ENCODE data around the gene ANKRD11. TPM values are rescaled to one million over a fixed set of nuclear protein-coding genes. Genes with fewer than 3 reads are reported as not detected.
A peak's percentile ranks its signal among the peaks of the same experiment; 100 is the strongest.
"Not testable (repeated sequence)": the region's sequence is repeated elsewhere in the genome, so short reads cannot be mapped to it uniquely, and the experiment has no call there.

The ANKRD11 gene
- total RNA-seq, 2 donors from 2014 or later, result 118 to 159 TPM

DNA sequence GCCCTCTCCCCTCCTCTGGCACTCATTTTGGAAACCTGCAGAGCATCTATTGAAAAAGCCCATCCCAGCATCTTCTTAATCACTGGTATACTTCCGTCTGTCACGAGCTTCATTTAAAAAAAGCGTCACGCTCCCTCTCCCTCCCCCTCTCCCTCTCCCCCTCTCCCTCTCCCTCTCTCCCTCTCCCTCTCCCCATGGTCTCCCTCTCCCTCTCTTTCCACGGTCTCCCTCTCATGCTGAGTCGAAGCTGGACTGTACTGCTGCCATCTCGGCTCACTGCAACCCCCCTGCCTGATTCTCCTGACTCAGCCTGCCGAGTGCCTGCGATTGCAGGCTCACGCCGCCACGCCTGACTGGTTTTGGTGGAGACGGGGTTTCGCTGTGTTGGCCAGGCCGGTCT lies 28.5 kb downstream of the ANKRD11 start:
- not testable (repeated sequence) for H3K27me3 ChIP-seq (ENCODE audit: control insufficient read depth, insufficient read depth, low read length, poor library complexity, severe bottlenecking); H3K4me3 ChIP-seq (ENCODE audit: low read length); H3K27ac Mint-ChIP-seq; H3K9ac ChIP-seq (ENCODE audit: extremely low read depth, low read length, poor library complexity, severe bottlenecking); H3K4me1 ChIP-seq (ENCODE audit: control insufficient read depth, insufficient read depth, low read length); H3K27me3 Mint-ChIP-seq (ENCODE audit: insufficient read depth); H3K4me3 Mint-ChIP-seq; H3K27ac ChIP-seq (ENCODE audit: low read depth, low read length); DNase-seq
- WGBS, 2 experiments (ENCODE audit: insufficient coverage in 1 of 2, insufficient read length in 1 of 2), result 91% methylated on average over 10 of the region's 15 CpGs; no CpG with 5 or more reads in 1 of the 2 experiments
- H3K4me1 Mint-ChIP-seq, result peaks cover 11% of the 10 kb centered on the region
- Histone ChIP-seq H3K9me3 (ENCODE audit: control insufficient read depth, low read length) (peaks cover 16% of the 10 kb centered on the region), H3K36me3 (ENCODE audit: control insufficient read depth, insufficient read depth, low read length) (peaks cover 29% of the 10 kb centered on the region)
- H3K9me3 Mint-ChIP-seq, result peaks cover 33% of the 10 kb centered on the region
- H3K36me3 Mint-ChIP-seq (ENCODE audit: low read depth), result peaks cover 50% of the 10 kb centered on the region

DNA sequence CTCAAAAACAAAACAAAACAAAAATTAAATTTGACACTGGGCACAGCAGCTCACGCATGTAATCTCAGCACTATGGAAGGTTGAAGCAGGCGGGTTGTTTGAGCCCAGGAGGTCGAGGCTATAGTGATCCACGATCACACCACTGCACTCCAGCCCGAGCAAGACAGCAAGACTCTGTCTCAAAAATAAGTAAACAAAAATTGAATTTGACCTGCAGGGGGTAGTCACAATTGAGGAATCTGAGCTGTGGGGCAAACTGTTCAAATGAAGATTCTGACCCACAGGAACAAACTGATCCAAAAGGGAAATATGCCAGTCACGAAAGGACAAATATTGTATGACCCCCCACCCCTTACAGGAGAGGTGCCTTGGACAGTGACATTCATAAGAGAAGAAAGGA lies 29.8 kb downstream of the ANKRD11 start:
- no peak overlapping the region for H3K4me3 ChIP-seq (ENCODE audit: low read length)
- peaks cover 55% of the 10 kb centered on the region for H3K36me3 Mint-ChIP-seq (ENCODE audit: low read depth)

DNA sequence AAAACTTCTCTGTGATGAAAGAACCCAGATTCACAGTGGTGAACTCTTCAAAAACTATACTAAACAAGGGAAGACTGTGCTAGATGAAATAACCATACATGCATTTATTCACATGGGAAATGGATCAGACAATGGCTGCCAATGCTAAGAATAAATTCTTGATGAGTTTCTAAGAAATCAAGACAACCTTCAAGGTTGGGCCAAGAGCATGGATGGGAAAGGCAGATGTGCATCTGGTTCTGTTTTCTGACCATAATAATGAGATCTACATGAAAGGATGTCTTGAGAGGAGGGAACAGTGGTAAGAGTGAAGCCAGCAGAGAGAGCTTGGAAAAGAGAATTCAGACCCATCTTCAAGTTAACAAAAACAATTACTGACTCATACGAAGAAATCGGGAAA lies 31.4 kb downstream of the ANKRD11 start:
- Histone ChIP-seq H3K27me3 (ENCODE audit: control insufficient read depth, insufficient read depth, low read length, poor library complexity, severe bottlenecking) (no peaks in the 10 kb centered on the region), H3K36me3 (ENCODE audit: control insufficient read depth, insufficient read depth, low read length) (peaks cover 25% of the 10 kb centered on the region), H3K27ac (ENCODE audit: low read depth, low read length) (peak overlapping the region; percentile 58), H3K4me3 (ENCODE audit: low read length) (no peak overlapping the region), H3K4me1 (ENCODE audit: control insufficient read depth, insufficient read depth, low read length) (no peaks in the 10 kb centered on the region), H3K9me3 (ENCODE audit: control insufficient read depth, low read length) (peaks cover 13% of the 10 kb centered on the region), H3K9ac (ENCODE audit: extremely low read depth, low read length, poor library complexity, severe bottlenecking) (no peak overlapping the region)
- 100% methylated on average over 2 of the region's 2 CpGs for WGBS, 2 experiments (ENCODE audit: insufficient coverage in 1 of 2, insufficient read length in 1 of 2)
- Mint-ChIP-seq H3K27ac (peak overlapping the region; percentile 6), H3K4me1 (peaks cover 5% of the 10 kb centered on the region), H3K36me3 (ENCODE audit: low read depth) (peaks cover 47% of the 10 kb centered on the region), H3K9me3 (peaks cover 33% of the 10 kb centered on the region), H3K27me3 (ENCODE audit: insufficient read depth) (no peaks in the 10 kb centered on the region), H3K4me3 (no peak overlapping the region)
- no peak for DNase-seq
- TF ChIP-seq, protein P1, sequence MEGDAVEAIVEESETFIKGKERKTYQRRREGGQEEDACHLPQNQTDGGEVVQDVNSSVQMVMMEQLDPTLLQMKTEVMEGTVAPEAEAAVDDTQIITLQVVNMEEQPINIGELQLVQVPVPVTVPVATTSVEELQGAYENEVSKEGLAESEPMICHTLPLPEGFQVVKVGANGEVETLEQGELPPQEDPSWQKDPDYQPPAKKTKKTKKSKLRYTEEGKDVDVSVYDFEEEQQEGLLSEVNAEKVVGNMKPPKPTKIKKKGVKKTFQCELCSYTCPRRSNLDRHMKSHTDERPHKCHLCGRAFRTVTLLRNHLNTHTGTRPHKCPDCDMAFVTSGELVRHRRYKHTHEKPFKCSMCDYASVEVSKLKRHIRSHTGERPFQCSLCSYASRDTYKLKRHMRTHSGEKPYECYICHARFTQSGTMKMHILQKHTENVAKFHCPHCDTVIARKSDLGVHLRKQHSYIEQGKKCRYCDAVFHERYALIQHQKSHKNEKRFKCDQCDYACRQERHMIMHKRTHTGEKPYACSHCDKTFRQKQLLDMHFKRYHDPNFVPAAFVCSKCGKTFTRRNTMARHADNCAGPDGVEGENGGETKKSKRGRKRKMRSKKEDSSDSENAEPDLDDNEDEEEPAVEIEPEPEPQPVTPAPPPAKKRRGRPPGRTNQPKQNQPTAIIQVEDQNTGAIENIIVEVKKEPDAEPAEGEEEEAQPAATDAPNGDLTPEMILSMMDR (conservative IDR thresholded peaks at IDR 0.05), result no peak

More for the DNA sequence above, 29.8 kb downstream of the ANKRD11 start:
- no peak overlapping the region for H3K27ac ChIP-seq (ENCODE audit: low read depth, low read length)
- H3K9me3 ChIP-seq (ENCODE audit: control insufficient read depth, low read length), result peaks cover 16% of the 10 kb centered on the region
- TF ChIP-seq, protein P1 (conservative IDR thresholded peaks at IDR 0.05), result no peak
- Mint-ChIP-seq H3K27me3 (ENCODE audit: insufficient read depth) (no peaks in the 10 kb centered on the region), H3K9me3 (peaks cover 35% of the 10 kb centered on the region), H3K27ac (no peak overlapping the region), H3K4me1 (peaks cover 8% of the 10 kb centered on the region), H3K4me3 (no peak overlapping the region)
- no peaks in the 10 kb centered on the region for H3K4me1 ChIP-seq (ENCODE audit: control insufficient read depth, insufficient read depth, low read length)
- H3K36me3 ChIP-seq (ENCODE audit: control insufficient read depth, insufficient read depth, low read length), result peaks cover 25% of the 10 kb centered on the region
- no peak for DNase-seq
- no peak overlapping the region for H3K9ac ChIP-seq (ENCODE audit: extremely low read depth, low read length, poor library complexity, severe bottlenecking)
- 92 to 100% methylated on average over 2 to 6 of the region's 6 CpGs for WGBS, 2 experiments (ENCODE audit: insufficient coverage in 1 of 2, insufficient read length in 1 of 2)
- no peaks in the 10 kb centered on the region for H3K27me3 ChIP-seq (ENCODE audit: control insufficient read depth, insufficient read depth, low read length, poor library complexity, severe bottlenecking)

DNA sequence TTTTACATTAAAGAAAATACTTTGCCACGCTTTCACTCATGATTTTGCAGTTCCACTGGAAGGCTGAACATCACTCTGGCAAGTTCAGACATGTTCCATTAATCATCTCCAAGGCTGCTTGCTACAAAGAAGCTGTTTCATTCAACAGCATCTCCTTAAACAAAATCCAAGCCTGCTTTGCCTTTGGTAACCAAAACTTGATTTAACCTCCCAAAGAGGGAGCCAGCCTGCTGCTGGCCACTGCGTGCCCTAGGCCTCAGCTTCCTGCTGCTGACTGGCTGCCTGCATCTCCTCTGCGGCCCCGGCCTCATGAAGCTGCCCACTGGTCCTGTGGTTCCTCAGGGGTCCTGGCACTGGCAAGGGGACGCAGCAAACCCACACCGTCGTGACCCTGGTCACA lies 31.8 kb downstream of the ANKRD11 start:
- Histone ChIP-seq H3K9ac (ENCODE audit: extremely low read depth, low read length, poor library complexity, severe bottlenecking) (no peak overlapping the region), H3K4me1 (ENCODE audit: control insufficient read depth, insufficient read depth, low read length) (no peaks in the 10 kb centered on the region), H3K27ac (ENCODE audit: low read depth, low read length) (peak overlapping the region; percentile 58), H3K9me3 (ENCODE audit: control insufficient read depth, low read length) (peaks cover 13% of the 10 kb centered on the region), H3K27me3 (ENCODE audit: control insufficient read depth, insufficient read depth, low read length, poor library complexity, severe bottlenecking) (no peaks in the 10 kb centered on the region), H3K4me3 (ENCODE audit: low read length) (no peak overlapping the region), H3K36me3 (ENCODE audit: control insufficient read depth, insufficient read depth, low read length) (peaks cover 25% of the 10 kb centered on the region)
- Mint-ChIP-seq H3K36me3 (ENCODE audit: low read depth) (peaks cover 45% of the 10 kb centered on the region), H3K27ac (peak overlapping the region; percentile 6), H3K4me3 (no peak overlapping the region), H3K4me1 (peaks cover 8% of the 10 kb centered on the region), H3K27me3 (ENCODE audit: insufficient read depth) (no peaks in the 10 kb centered on the region), H3K9me3 (peaks cover 29% of the 10 kb centered on the region)
- no peak for DNase-seq
- WGBS, 2 experiments (ENCODE audit: insufficient coverage in 1 of 2, insufficient read length in 1 of 2), result 92 to 97% methylated on average over 6 to 7 of the region's 7 CpGs
- TF ChIP-seq, protein P1 (conservative IDR thresholded peaks at IDR 0.05), result no peak

All from endodermal cell (in vitro differentiated cells).